Measurements from ENCODE around the gene NUDT21.

- TF ChIP-seq CTCF (IDR thresholded peaks at IDR 0.05) (no peak), POLR2A (IDR thresholded peaks at IDR 0.05) (peak; percentile 22)
These were observed 889 bp upstream of the NUDT21 start for GRCh38 chr16:56451753-56452689.
